ENCODE results near the gene BAG5. TPM values are rescaled to one million over a fixed set of nuclear protein-coding genes. Genes with fewer than 3 reads are reported as not detected.
"Not testable (repeated sequence)": the region's sequence is repeated elsewhere in the genome, so short reads cannot be mapped to it uniquely, and the experiment has no call there.

Gene BAG5
- total and polyA plus RNA-seq, 7 donors, result 13.2 to 27.1 (median 18.6) TPM

- peak; percentile 63 for DNase-seq
- intact Hi-C loops (cut with DNase I), result no loop called here
- no peaks in the 10 kb centered on the region for H3K27me3 ChIP-seq
- H3K27ac ChIP-seq, result peak overlapping the region; percentile 86 to 98 (median 93)
- H3K4me1 ChIP-seq, result peaks cover 0 to 59% (median 51%) of the 10 kb centered on the region in 4 donors
- no peaks in the 10 kb centered on the region for H3K9me3 ChIP-seq
- WGBS, 2 donors, result 89 to 92% methylated on average over 10 of the region's 10 CpGs
- no peak overlapping the region for H3K4me3 ChIP-seq
- TF ChIP-seq EP300 (IDR thresholded peaks at IDR 0.05), result no peak
- no peak for TF ChIP-seq POLR2A (IDR thresholded peaks at IDR 0.05)
- TF ChIP-seq, protein P1, sequence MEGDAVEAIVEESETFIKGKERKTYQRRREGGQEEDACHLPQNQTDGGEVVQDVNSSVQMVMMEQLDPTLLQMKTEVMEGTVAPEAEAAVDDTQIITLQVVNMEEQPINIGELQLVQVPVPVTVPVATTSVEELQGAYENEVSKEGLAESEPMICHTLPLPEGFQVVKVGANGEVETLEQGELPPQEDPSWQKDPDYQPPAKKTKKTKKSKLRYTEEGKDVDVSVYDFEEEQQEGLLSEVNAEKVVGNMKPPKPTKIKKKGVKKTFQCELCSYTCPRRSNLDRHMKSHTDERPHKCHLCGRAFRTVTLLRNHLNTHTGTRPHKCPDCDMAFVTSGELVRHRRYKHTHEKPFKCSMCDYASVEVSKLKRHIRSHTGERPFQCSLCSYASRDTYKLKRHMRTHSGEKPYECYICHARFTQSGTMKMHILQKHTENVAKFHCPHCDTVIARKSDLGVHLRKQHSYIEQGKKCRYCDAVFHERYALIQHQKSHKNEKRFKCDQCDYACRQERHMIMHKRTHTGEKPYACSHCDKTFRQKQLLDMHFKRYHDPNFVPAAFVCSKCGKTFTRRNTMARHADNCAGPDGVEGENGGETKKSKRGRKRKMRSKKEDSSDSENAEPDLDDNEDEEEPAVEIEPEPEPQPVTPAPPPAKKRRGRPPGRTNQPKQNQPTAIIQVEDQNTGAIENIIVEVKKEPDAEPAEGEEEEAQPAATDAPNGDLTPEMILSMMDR (IDR thresholded peaks at IDR 0.05), result no peak
- TF ChIP-seq POLR2AphosphoS5 (IDR thresholded peaks at IDR 0.05), result no peak
- peaks cover 5 to 12% (median 11%) of the 10 kb centered on the region in 4 donors for H3K36me3 ChIP-seq
These were observed 45.3 kb downstream of the BAG5 start for GRCh38 chr14:103517174-103517566.

- Histone ChIP-seq H3K27ac (peak overlapping the region in 3 of 4 donors; percentile 92 to 98 (median 94)), H3K4me3 (no peak overlapping the region), H3K4me1 (peaks cover 0 to 59% (median 51%) of the 10 kb centered on the region in 4 donors), H3K36me3 (peaks cover 5 to 12% (median 11%) of the 10 kb centered on the region in 4 donors), H3K27me3 (no peaks in the 10 kb centered on the region), H3K9me3 (no peaks in the 10 kb centered on the region)
- WGBS, 2 donors, result 75 to 79% methylated on average over 10 of the region's 10 CpGs
- intact Hi-C loops (cut with DNase I), result no loop called here
- peak; percentile 46 for DNase-seq
- TF ChIP-seq EP300 (IDR thresholded peaks at IDR 0.05) (no peak), POLR2A (IDR thresholded peaks at IDR 0.05) (no peak), POLR2AphosphoS5 (IDR thresholded peaks at IDR 0.05) (no peak)
- TF ChIP-seq, protein P1 (IDR thresholded peaks at IDR 0.05), result no peak
These were observed 45.9 kb downstream of the BAG5 start for GRCh38 chr14:103516426-103517173.

- Histone ChIP-seq H3K9me3 (no peaks in the 10 kb centered on the region), H3K27me3 (no peaks in the 10 kb centered on the region), H3K36me3 (peaks cover 0 to 21% (median 5%) of the 10 kb centered on the region in 4 donors), H3K4me3 (no peak overlapping the region), H3K4me1 (peaks cover 0 to 43% (median 41%) of the 10 kb centered on the region in 4 donors), H3K27ac (peak overlapping the region; percentile 29 to 92 (median 86))
- TF ChIP-seq, protein P1 (IDR thresholded peaks at IDR 0.05), result no peak
- TF ChIP-seq EP300 (IDR thresholded peaks at IDR 0.05) (no peak), POLR2AphosphoS5 (IDR thresholded peaks at IDR 0.05) (no peak)
- peak; percentile 66 for DNase-seq
- WGBS, 2 donors, result 88 to 90% methylated on average over 18 of the region's 18 CpGs
- intact Hi-C loops (cut with DNase I), result no loop called here
These were observed 47.6 kb downstream of the BAG5 start for GRCh38 chr14:103514596-103515421.

DNA sequence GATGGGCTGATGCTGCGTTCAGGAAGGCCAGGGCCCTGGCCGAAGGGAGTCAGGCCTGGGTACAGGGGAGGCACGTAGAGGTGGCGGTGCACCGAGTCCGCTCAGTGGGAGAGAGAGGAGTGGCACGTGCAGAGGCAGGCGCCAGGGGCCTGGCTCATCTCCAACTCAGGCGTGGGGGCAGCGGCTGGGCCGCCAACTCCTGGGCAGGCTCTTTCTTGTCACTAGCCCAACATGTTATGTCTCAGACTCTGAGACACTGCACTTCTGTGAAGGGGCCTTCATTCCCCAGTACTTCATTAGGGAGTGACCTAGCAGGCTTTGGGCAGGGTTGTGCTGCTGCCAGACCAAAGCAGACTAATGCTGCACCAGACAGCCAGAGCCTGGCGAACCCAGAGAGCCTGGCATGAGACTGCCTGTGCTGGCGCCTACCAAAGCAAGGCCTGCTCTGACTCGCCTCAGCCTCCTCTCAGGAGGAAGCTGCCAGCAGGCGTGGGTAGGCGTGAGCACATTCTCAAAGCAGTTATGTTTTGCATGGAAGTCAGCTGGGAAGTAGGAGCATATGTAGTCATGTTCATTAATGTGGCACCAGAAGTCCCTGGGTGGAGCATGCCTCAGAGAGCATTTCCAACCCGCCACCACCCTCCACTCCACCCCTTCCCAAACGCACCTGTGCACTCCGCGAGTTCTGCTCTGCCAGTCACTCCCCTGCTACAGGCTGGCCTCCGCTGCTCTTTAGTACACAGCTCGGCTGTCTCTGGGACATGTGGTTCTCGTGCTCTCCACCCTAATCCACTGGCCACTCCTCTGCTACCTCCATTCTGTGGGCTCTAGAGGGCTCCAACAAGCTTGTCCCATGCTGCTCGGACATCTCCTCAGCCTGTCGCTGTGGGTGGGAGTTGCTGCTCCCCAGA lies 49.5 kb downstream of the BAG5 start:
- intact Hi-C loops (cut with DNase I), result no loop called here
- Histone ChIP-seq H3K36me3 (peaks cover 0 to 30% (median 3%) of the 10 kb centered on the region in 4 donors), H3K4me3 (no peak overlapping the region), H3K27me3 (no peaks in the 10 kb centered on the region), H3K27ac (peak overlapping the region; percentile 84 to 86 (median 84)), H3K4me1 (peaks cover 0 to 25% (median 22%) of the 10 kb centered on the region in 4 donors), H3K9me3 (no peaks in the 10 kb centered on the region)
- WGBS, 2 donors, result 18 to 64% methylated on average over 25 of the region's 25 CpGs
- peak; percentile 92 for DNase-seq
- TF ChIP-seq POLR2AphosphoS5 (IDR thresholded peaks at IDR 0.05), result peak in 3 of 4 donors; percentile 27 to 56 (median 49)
- peak in 1 of 4 donors; percentile 29 for TF ChIP-seq EP300 (IDR thresholded peaks at IDR 0.05)
- TF ChIP-seq POLR2A (IDR thresholded peaks at IDR 0.05), result no peak
- TF ChIP-seq, protein P1 (IDR thresholded peaks at IDR 0.05), result no peak

- intact Hi-C loops (cut with DNase I); H3K4me3 ChIP-seq; H3K27me3 ChIP-seq; H3K9me3 ChIP-seq: not testable (repeated sequence)
- DNase-seq, result peak; percentile 54
- WGBS, 2 donors, result 94 to 97% methylated on average over 8 of the region's 8 CpGs
- Histone ChIP-seq H3K27ac (peak overlapping the region; percentile 84 to 86 (median 84)), H3K4me1 (peaks cover 0 to 21% (median 19%) of the 10 kb centered on the region in 4 donors), H3K36me3 (peaks cover 0 to 35% (median 3%) of the 10 kb centered on the region in 4 donors)
These were observed 50.3 kb downstream of the BAG5 start for GRCh38 chr14:103512180-103512579.

Measured in sigmoid colon (tissue), 7 donors.